ENCODE measurements around the gene GLYATL3.

The GLYATL3 gene

DNA sequence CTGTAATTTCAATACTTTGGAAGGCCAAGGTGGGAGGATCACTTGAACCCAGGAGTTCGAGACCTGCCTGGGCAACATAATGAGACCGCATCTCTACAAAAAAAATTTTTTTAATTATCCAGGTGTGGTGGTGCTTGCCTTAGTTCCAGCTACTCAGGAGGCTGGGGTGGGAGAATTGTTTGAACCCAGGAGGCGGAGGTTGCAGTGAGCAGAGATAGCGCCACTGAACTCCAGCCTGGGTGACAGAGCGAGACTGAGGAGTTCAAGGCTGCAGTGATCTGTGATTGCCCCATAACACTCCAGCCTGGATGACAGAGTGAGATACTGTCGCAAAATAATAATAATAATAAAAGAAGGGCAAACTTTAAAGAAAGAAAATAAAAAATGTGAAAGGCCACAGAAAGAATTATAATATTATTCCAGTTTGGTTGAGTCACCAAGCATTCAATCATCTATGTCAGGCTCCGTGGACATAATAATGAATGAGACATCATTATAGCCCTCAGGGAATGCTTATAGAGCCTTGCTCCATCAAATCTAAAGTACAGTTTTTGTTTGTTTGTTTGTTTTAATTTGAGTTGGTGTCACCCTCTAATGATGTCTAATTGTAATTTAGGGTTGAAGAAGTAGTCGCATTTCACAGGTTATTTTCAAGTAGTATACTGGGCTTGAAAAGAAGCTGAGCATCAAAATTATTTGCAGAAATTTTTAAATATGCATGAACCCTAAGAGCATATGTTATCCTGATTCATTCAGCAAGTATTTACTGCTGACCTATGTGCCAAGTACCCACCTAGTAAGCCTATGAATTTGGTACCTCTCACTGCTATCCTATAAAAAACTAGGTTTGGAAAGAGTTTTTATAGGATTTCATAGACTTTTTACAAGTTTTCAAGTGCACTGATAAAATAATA is 15.1 kb downstream of the GLYATL3 start:
- Histone ChIP-seq H3K27me3 (ENCODE audit: control insufficient read depth, insufficient read depth, low read length) (no peaks in the 10 kb centered on the region), H3K36me3 (ENCODE audit: control insufficient read depth, insufficient read depth, low read length) (no peaks in the 10 kb centered on the region), H3K9me3 (ENCODE audit: control insufficient read depth, insufficient read depth, low read length) (no peaks in the 10 kb centered on the region), H3K4me1 (ENCODE audit: control insufficient read depth, insufficient read depth, low read length) (peaks cover 6% of the 10 kb centered on the region; the same call in 1 of the 2 replicates), H3K4me3 (ENCODE audit: low read depth, low read length) (no peak overlapping the region), H3K9ac (ENCODE audit: low read depth, low read length) (no peak overlapping the region), H3K27ac (ENCODE audit: low read depth, low read length) (no peak overlapping the region)

DNA sequence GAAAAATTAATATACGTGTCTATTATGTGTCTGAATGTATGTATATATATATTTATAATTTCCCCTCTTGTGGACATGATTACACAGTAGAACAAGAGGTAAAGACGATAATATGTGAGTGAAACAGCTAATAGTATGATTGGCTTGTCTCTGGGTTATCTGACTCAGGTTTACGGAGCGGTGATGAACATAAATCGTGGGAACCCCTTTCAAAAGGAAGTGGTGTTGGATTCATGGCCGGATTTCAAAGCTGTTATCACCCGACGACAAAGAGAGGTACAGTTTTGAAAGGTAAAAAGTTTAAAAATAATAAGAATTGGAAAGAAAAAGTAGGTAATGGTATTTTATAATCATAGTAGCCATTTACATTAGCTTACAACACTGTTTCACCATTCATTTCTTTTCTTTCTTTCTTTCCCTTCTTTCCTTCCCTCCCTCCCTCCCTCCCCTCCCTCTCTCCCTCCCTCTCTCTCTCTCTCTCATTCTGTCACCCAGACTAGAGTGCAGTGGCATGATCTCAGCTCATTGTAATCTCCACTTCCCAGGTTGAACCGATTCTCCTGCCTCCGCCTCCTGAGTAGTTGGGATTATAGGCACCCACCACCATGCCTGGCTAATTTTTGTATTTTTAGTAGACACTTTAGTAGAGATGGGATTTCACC is 15.9 kb downstream of the GLYATL3 start:
- H3K4me1 ChIP-seq (ENCODE audit: control insufficient read depth, insufficient read depth, low read length), result peaks cover 6% of the 10 kb centered on the region; the same call in 1 of the 2 replicates
- H3K9ac ChIP-seq (ENCODE audit: low read depth, low read length), result no peak overlapping the region
- H3K9me3 ChIP-seq (ENCODE audit: control insufficient read depth, insufficient read depth, low read length), result no peaks in the 10 kb centered on the region
- no peaks in the 10 kb centered on the region for H3K36me3 ChIP-seq (ENCODE audit: control insufficient read depth, insufficient read depth, low read length)
- H3K27me3 ChIP-seq (ENCODE audit: control insufficient read depth, insufficient read depth, low read length), result no peaks in the 10 kb centered on the region
- no peak overlapping the region for H3K4me3 ChIP-seq (ENCODE audit: low read depth, low read length)
- H3K27ac ChIP-seq (ENCODE audit: low read depth, low read length), result no peak overlapping the region

DNA sequence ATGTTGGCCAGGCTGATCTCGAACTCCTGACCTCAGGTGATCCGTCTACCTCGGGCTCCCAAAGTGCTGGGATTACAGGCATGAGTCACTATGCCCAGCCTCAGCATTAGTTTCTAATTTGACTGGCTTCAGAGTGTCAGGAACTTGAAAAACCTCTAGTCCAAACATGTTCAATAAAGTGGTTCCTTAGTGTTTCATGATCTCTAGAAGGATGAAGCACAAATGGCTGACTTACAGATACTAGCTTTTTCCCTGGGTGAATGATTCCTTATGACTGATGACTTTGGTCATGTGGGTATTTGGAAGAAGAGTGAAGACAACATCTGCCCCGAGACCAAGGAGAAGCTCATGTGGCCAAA is 16.4 kb downstream of the GLYATL3 start:
- Histone ChIP-seq H3K36me3 (ENCODE audit: control insufficient read depth, insufficient read depth, low read length) (no peaks in the 10 kb centered on the region), H3K9ac (ENCODE audit: low read depth, low read length) (no peak overlapping the region), H3K4me1 (ENCODE audit: control insufficient read depth, insufficient read depth, low read length) (peaks cover 6% of the 10 kb centered on the region; the same call in 1 of the 2 replicates), H3K4me3 (ENCODE audit: low read depth, low read length) (no peak overlapping the region), H3K27ac (ENCODE audit: low read depth, low read length) (no peak overlapping the region), H3K9me3 (ENCODE audit: control insufficient read depth, insufficient read depth, low read length) (no peaks in the 10 kb centered on the region), H3K27me3 (ENCODE audit: control insufficient read depth, insufficient read depth, low read length) (no peaks in the 10 kb centered on the region)

DNA sequence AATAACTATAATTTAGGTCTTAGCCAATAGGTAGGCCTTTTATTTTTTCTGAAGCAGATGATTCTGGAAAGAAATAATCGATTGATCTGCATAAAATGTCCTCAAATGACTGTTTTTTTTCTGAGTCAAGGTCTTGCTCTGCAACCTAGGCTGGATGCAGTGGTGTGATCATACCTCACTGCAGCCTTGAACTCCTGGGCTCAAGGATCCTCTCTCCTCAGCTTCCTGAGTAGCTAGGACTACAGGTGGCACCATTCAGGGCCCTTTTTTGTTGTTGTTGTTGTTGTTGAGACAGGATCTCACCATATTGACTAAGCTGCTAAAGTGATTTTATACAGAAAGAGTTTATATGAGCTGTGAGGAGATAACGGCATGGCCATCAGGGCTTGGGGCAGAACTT is 18.2 kb downstream of the GLYATL3 start:
- Histone ChIP-seq H3K9ac (ENCODE audit: low read depth, low read length) (no peak overlapping the region), H3K27ac (ENCODE audit: low read depth, low read length) (no peak overlapping the region), H3K36me3 (ENCODE audit: control insufficient read depth, insufficient read depth, low read length) (no peaks in the 10 kb centered on the region), H3K9me3 (ENCODE audit: control insufficient read depth, insufficient read depth, low read length) (no peaks in the 10 kb centered on the region), H3K27me3 (ENCODE audit: control insufficient read depth, insufficient read depth, low read length) (no peaks in the 10 kb centered on the region), H3K4me1 (ENCODE audit: control insufficient read depth, insufficient read depth, low read length) (no peaks in the 10 kb centered on the region; the same call in 1 of the 2 replicates), H3K4me3 (ENCODE audit: low read depth, low read length) (no peak overlapping the region)

DNA sequence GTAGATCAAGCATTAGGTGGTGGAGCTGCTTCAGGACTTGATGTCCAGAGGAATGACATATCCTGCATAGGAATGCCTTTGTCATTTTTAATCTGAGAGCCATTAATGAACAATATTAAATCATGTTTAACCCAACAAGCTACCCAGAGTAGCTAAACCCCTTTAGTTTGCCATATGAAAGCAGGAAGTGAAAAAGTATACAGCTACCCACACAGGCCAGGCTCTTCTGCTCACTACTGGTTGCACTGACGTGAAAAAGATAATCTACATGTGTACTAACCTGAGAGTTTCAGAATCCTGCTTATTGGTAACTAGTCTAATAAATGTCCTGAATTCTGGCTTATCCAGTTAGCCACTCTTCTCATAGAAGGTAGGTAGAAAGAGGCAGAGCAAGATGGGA is 19.9 kb downstream of the GLYATL3 start:
- Histone ChIP-seq H3K27me3 (ENCODE audit: control insufficient read depth, insufficient read depth, low read length) (no peaks in the 10 kb centered on the region), H3K9me3 (ENCODE audit: control insufficient read depth, insufficient read depth, low read length) (no peaks in the 10 kb centered on the region), H3K9ac (ENCODE audit: low read depth, low read length) (no peak overlapping the region), H3K36me3 (ENCODE audit: control insufficient read depth, insufficient read depth, low read length) (no peaks in the 10 kb centered on the region), H3K4me3 (ENCODE audit: low read depth, low read length) (no peak overlapping the region), H3K4me1 (ENCODE audit: control insufficient read depth, insufficient read depth, low read length) (no peaks in the 10 kb centered on the region), H3K27ac (ENCODE audit: low read depth, low read length) (no peak overlapping the region)

DNA sequence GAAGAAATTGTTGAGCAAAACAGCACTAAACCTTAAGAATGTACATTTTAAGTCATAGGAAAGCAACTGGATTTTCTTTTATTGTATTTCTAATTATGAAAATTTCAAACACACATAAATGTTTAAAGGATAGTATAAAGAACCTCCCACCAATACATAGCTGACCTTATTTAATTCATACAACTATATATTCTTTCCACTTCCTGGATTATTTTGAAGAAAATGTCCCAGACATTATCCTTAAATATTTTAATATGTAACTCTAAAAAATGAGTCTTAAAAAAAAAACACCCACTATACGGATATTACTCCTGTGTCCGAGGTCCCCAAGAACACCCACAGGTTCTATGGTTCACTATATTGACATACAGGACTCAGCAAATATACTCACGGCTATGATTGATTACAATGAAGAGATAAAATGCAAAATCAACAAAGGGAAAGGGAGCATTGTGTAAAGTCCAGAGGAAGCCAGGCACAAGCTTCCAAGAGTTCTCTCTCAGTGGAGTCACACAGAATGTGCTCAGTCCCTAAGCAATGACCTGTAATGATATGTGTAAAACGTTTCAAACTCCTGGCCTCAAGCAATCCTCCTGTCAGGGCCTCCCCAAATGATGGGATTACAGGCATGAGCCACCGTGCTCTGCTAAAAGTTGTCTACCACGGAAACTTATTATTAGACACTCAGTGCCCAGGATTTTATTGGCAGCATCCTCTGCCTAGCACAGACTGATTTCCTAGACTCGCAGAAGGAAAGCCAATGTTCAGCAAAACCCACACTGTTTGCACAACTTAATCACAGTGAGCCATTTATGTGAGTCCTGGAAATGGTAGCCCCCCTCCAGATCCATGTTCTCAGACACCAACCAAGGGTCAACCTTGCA is 23.2 kb downstream of the GLYATL3 start:
- Histone ChIP-seq H3K9me3 (ENCODE audit: control insufficient read depth, insufficient read depth, low read length) (no peaks in the 10 kb centered on the region), H3K36me3 (ENCODE audit: control insufficient read depth, insufficient read depth, low read length) (no peaks in the 10 kb centered on the region), H3K27me3 (ENCODE audit: control insufficient read depth, insufficient read depth, low read length) (no peaks in the 10 kb centered on the region), H3K4me1 (ENCODE audit: control insufficient read depth, insufficient read depth, low read length) (peaks cover 12% of the 10 kb centered on the region), H3K9ac (ENCODE audit: low read depth, low read length) (no peak overlapping the region), H3K4me3 (ENCODE audit: low read depth, low read length) (no peak overlapping the region), H3K27ac (ENCODE audit: low read depth, low read length) (no peak overlapping the region)

DNA sequence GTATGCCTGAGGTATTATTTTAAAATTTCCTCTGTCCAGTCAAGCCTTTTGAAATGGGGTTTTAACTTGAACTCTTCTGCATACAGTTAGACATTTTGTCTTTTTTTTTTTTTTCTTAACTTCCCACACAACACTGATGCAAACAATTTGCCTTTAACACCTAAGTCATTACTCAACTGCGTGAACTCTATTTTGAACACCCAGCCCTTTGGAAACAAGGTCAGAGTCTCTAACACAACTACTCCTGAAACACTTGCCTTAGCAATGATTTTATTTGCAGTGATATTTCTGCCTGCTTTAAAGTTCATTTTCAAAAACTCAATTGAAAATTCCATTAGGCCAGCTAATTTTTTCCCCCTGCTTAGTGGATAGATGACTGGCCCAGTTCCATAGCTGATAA is 24.2 kb downstream of the GLYATL3 start:
- Histone ChIP-seq H3K36me3 (ENCODE audit: control insufficient read depth, insufficient read depth, low read length) (no peaks in the 10 kb centered on the region), H3K4me1 (ENCODE audit: control insufficient read depth, insufficient read depth, low read length) (peaks cover 12% of the 10 kb centered on the region), H3K9me3 (ENCODE audit: control insufficient read depth, insufficient read depth, low read length) (no peaks in the 10 kb centered on the region), H3K9ac (ENCODE audit: low read depth, low read length) (no peak overlapping the region), H3K27ac (ENCODE audit: low read depth, low read length) (no peak overlapping the region), H3K27me3 (ENCODE audit: control insufficient read depth, insufficient read depth, low read length) (no peaks in the 10 kb centered on the region), H3K4me3 (ENCODE audit: low read depth, low read length) (no peak overlapping the region)

DNA sequence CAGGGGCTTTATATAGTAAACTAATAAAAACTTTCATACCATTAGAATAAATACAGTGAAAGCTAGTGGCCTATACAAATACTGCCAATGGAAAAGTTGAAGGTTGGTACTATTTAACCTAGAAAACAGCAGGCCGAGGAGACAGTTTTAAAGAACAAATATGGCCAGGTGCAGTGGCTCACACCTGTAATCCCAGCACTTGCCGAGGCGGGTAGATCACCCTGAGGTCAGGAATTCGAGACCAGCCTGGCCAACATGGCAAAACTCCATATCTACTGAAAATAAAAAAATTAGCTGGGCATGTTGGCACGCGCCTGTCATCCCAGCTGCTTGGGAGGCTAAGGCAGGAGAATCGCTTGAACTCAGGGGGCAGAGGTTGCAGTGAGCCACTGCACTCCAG is 24.8 kb downstream of the GLYATL3 start:
- Histone ChIP-seq H3K9me3 (ENCODE audit: control insufficient read depth, insufficient read depth, low read length) (no peaks in the 10 kb centered on the region), H3K27ac (ENCODE audit: low read depth, low read length) (no peak overlapping the region)

DNA sequence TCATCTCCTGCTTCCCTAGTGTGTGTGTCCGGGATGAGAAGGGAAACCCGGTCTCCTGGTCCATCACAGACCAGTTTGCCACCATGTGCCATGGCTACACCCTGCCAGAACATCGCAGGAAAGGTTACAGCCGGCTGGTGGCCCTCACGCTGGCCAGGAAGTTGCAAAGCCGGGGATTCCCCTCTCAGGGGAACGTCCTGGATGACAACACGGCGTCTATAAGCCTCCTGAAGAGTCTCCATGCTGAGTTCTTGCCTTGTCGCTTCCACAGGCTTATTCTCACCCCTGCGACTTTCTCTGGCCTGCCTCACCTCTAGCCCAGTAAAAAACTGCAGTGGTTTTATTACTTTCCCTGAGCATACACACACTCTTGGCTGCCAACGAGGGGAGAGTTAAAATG is 26.9 kb downstream of the GLYATL3 start:
- H3K27ac ChIP-seq (ENCODE audit: low read depth, low read length), result no peak overlapping the region
- no peaks in the 10 kb centered on the region for H3K27me3 ChIP-seq (ENCODE audit: control insufficient read depth, insufficient read depth, low read length)
- H3K4me1 ChIP-seq (ENCODE audit: control insufficient read depth, insufficient read depth, low read length), result peaks cover 12% of the 10 kb centered on the region
- no peak overlapping the region for H3K4me3 ChIP-seq (ENCODE audit: low read depth, low read length)
- H3K9ac ChIP-seq (ENCODE audit: low read depth, low read length), result no peak overlapping the region
- H3K9me3 ChIP-seq (ENCODE audit: control insufficient read depth, insufficient read depth, low read length), result no peaks in the 10 kb centered on the region
- no peaks in the 10 kb centered on the region for H3K36me3 ChIP-seq (ENCODE audit: control insufficient read depth, insufficient read depth, low read length)

More for the DNA sequence above, 24.8 kb downstream of the GLYATL3 start:
- no peaks in the 10 kb centered on the region for H3K27me3 ChIP-seq (ENCODE audit: control insufficient read depth, insufficient read depth, low read length)
- H3K36me3 ChIP-seq (ENCODE audit: control insufficient read depth, insufficient read depth, low read length), result no peaks in the 10 kb centered on the region
- H3K9ac ChIP-seq (ENCODE audit: low read depth, low read length), result no peak overlapping the region
- no peak overlapping the region for H3K4me3 ChIP-seq (ENCODE audit: low read depth, low read length)
- peaks cover 12% of the 10 kb centered on the region for H3K4me1 ChIP-seq (ENCODE audit: control insufficient read depth, insufficient read depth, low read length)

DNA sequence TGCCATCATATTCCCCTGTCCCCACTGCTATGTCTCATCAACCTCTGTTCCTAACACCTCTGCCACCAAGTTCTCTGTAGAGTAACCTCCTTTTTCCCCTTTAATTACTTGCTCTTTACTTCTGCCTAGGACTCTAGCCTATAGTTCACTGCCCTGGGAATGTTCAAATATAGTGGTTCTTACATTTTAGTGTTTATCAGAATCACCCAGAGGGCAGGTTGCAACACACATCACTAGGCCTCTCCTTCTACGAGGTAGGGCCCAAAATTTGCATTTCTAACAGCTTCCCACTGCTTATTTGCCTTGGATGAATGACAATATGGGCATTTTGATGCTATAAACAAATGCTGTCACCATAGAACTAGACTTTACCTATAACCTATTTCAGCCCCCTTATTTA is 27.6 kb downstream of the GLYATL3 start:
- no peak overlapping the region for H3K27ac ChIP-seq (ENCODE audit: low read depth, low read length)
- H3K4me3 ChIP-seq (ENCODE audit: low read depth, low read length), result no peak overlapping the region
- H3K9ac ChIP-seq (ENCODE audit: low read depth, low read length), result no peak overlapping the region
- no peaks in the 10 kb centered on the region for H3K36me3 ChIP-seq (ENCODE audit: control insufficient read depth, insufficient read depth, low read length)
- peaks cover 12% of the 10 kb centered on the region for H3K4me1 ChIP-seq (ENCODE audit: control insufficient read depth, insufficient read depth, low read length)
- no peaks in the 10 kb centered on the region for H3K27me3 ChIP-seq (ENCODE audit: control insufficient read depth, insufficient read depth, low read length)
- H3K9me3 ChIP-seq (ENCODE audit: control insufficient read depth, insufficient read depth, low read length), result no peaks in the 10 kb centered on the region
